GM19351 (cell line): ENCODE results near the gene ZP1.

Experiments used
- ATAC-seq: cut with Tn5 transposase; IDR thresholded peaks from one replicate; pipeline ENCODE4 v1.9.1; 2021; ENCODE audit warnings: mild to moderate bottlenecking, moderate library complexity; ENCODE audit not compliant: unreplicated experiment

Gene ZP1

DNA sequence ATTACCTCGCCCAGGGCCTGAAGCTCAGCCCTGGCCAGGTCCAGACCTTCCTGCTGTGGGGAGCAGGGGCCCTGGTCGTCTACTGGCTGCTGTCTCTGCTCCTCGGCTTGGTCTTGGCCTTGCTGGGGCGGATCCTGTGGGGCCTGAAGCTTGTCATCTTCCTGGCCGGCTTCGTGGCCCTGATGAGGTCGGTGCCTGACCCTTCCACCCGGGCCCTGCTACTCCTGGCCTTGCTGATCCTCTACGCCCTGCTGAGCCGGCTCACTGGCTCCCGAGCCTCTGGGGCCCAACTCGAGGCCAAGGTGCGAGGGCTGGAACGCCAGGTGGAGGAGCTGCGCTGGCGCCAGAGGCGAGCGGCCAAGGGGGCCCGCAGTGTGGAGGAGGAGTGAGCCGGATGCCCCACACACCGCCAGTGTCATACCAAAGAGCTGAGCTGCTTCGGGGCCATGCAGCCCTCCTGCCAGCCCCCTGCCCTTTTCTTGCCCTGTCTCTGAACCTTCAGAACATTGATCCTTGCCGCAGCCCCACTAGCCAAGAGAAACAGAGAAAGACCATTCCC, 54.5 kb downstream of the ZP1 start:
- ATAC-seq, result no peak

DNA sequence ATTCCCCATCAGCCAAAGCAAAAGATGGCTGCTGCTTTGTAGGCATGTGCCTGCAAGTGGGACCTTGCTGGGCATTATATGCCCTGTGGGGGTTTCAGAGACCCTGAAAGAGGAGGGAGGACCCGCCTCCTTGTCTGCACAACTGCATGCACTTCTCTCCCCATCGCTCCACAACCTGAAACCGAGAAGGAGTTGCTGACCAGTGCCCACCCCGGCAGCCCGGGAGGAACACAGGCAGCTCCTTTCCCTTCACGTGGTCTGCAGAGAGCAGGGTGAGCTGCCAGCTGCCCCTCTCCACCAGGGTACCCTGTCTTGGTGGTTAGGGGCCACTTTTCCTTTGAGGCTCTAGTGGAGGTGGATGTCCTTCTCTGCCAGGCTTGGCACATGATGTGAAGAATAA, 55.6 kb downstream of the ZP1 start:
- no peak for ATAC-seq

- ATAC-seq, result no peak
These were observed 56.0 kb downstream of the ZP1 start for GRCh38 chr11:60923326-60923725.

- no peak for ATAC-seq
These were observed 56.4 kb downstream of the ZP1 start for GRCh38 chr11:60923800-60924109.

- ATAC-seq, result no peak
These were observed 57.0 kb downstream of the ZP1 start, which contains the start of gene TMEM132A for GRCh38 chr11:60924110-60924905. TSS of gene TMEM132A (plus strand) at chr11:60924460. CDS start at chr11:60924634, 174 bp downstream.
